Skeletal muscle tissue (tissue), 4 donors: ENCODE results near the gene ANKS1B. TPM values are rescaled to one million over a fixed set of nuclear protein-coding genes. Genes with fewer than 3 reads are reported as not detected.
"Not testable (repeated sequence)": the region's sequence is repeated elsewhere in the genome, so short reads cannot be mapped to it uniquely, and the experiment has no call there.

Experiments
- H3K27ac ChIP-seq: one replicate; pipeline ENCODE4 v1.7.0; 2013; ENCODE audit warnings: mild to moderate bottlenecking, low read depth, low read length, inconsistent platforms
- H3K27me3 ChIP-seq, 3 donors: one replicate each; pipeline ENCODE4 v1.7.0; 2013; ENCODE audit warnings: low read length in 3 of 3; ENCODE audit not compliant: control insufficient read depth in 3 of 3, insufficient read depth in 3 of 3
- H3K36me3 ChIP-seq, 3 donors: one replicate each; pipeline ENCODE4 v1.7.0; 2013; ENCODE audit warnings: low read length in 3 of 3; ENCODE audit not compliant: control insufficient read depth in 3 of 3, insufficient read depth in 3 of 3
- H3K4me1 ChIP-seq, 3 donors: one replicate each; pipeline ENCODE4 v1.7.0; 2013; ENCODE audit warnings: low read length in 3 of 3, mild to moderate bottlenecking in 3 of 3; ENCODE audit not compliant: control insufficient read depth in 3 of 3, insufficient read depth in 3 of 3
- H3K4me3 ChIP-seq, 3 donors: one replicate each; pipeline ENCODE4 v1.7.0; 2013; ENCODE audit warnings: low read length in 3 of 3
- H3K9ac ChIP-seq, 3 donors: one replicate each; pipeline ENCODE4 v1.7.0; 2013; ENCODE audit warnings: low read length in 3 of 3, mild to moderate bottlenecking in 3 of 3, moderate library complexity in 2 of 3, low read depth in 1 of 3
- H3K9me3 ChIP-seq, 3 donors: one replicate each; pipeline ENCODE4 v1.7.0; 2013; ENCODE audit warnings: low read length in 3 of 3; ENCODE audit not compliant: control insufficient read depth in 3 of 3
- total RNA-seq: library from RNA; depleted of rRNA; stranded (reverse); fragments of >200 nt; gene quantifications from one replicate; pipeline ENCODE4 v1.2.3, GENCODE V29; 2014
- donor health status: Osteomylitis.

ANKS1B gene
- total RNA-seq, 1 donor from 2014 or later = 10.4 TPM

- H3K9me3 ChIP-seq, H3K9ac ChIP-seq, H3K27me3 ChIP-seq, H3K4me1 ChIP-seq, H3K4me3 ChIP-seq, H3K27ac ChIP-seq, H3K36me3 ChIP-seq: not testable (repeated sequence)
Measured at GRCh38 chr12:99624591-99624990, 360.1 kb downstream of the ANKS1B start.

DNA sequence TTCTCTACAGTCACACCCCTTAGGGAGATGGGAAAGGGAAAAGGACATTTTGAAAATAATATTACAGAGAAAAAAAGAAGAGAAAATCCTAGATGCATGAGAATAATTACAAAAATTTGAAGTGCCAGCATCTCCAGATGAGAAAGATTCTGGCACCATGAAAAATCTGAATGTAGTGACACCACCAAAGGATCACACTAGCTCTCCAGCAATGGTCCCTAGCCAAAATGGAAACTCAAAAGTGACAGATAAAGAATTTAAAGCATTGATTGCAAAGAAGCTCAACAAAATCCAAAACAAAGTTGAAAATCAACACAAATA, 364.6 kb downstream of the ANKS1B start:
- no peak overlapping the region for H3K9ac ChIP-seq
- no peaks in the 10 kb centered on the region for H3K4me1 ChIP-seq
- no peak overlapping the region for H3K27ac ChIP-seq
- H3K9me3 ChIP-seq = peaks cover 0 to 4% (median 3%) of the 10 kb centered on the region in 3 donors
- H3K36me3 ChIP-seq = no peaks in the 10 kb centered on the region
- no peaks in the 10 kb centered on the region for H3K27me3 ChIP-seq
- H3K4me3 ChIP-seq = no peak overlapping the region

DNA sequence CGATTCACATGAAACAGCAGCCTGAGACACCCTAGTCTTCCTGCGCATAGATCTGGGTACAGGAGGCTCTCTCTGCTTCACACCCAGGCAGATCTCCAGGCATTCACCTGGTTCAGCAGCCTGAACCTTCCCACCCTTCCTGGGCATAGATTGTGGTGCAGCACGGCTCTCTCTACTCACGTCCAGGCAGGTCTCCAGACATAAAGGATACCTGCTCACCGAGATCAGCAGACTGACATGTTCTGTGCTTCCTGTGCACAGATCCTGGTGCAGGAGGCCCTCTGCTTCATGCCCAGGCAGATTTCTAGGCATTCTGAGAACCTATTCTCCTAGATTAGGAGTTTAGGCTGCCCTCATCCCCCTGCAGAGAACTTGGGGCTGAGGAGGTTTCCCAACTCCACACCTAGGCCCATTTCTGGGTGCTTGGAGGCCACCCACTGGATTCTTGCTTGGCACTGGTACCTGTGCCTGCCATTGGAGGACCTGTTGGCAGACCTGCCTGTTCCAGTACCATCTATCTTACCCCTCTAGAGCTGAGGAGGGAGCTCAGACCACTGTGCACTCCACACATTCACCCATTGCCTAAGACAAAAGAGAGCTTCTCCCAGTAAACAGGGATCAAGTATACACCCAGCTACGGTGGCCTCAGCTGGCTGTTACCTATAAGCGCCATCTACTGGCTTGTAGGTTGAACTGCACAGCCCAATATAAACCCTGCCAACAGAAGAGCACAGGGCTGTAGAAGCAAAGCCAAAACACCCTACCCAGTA, 365.2 kb downstream of the ANKS1B start:
- no peaks in the 10 kb centered on the region for H3K27me3 ChIP-seq
- H3K4me1 ChIP-seq = no peaks in the 10 kb centered on the region
- H3K36me3 ChIP-seq = no peaks in the 10 kb centered on the region
- no peak overlapping the region for H3K4me3 ChIP-seq
- peaks cover 0 to 4% (median 3%) of the 10 kb centered on the region in 3 donors for H3K9me3 ChIP-seq
- H3K27ac ChIP-seq = no peak overlapping the region
- no peak overlapping the region for H3K9ac ChIP-seq

DNA sequence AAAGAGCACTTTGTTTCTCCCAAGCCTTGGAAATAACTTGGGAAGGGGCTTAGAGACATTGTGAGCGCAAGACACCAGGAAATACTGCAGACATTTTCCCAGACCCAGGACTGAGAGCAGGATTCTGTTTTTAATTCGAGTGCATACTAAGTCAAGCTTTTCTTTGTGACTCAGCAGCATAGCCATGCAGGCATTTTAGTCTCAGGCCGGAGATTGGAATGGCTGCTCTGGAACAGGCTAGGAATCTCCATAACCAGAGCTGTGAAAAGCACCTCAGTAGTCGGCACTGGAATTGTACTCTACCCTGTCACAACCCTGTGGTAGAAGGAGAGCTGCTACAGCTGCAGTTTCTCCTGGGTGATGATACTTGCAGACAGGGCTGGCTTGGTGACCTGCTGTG, 366.1 kb downstream of the ANKS1B start:
- peaks cover 0 to 4% (median 3%) of the 10 kb centered on the region in 3 donors for H3K9me3 ChIP-seq
- no peak overlapping the region for H3K9ac ChIP-seq

GRCh38 chr12:99611599-99611998, 373.1 kb downstream of the ANKS1B start:
- no peaks in the 10 kb centered on the region for H3K4me1 ChIP-seq
- H3K27me3 ChIP-seq = no peaks in the 10 kb centered on the region
- H3K9me3 ChIP-seq = no peaks in the 10 kb centered on the region
- no peak overlapping the region for H3K27ac ChIP-seq
- no peaks in the 10 kb centered on the region for H3K36me3 ChIP-seq
- no peak overlapping the region for H3K9ac ChIP-seq
- no peak overlapping the region for H3K4me3 ChIP-seq

More for the DNA sequence above, 366.1 kb downstream of the ANKS1B start:
- no peak overlapping the region for H3K27ac ChIP-seq
- no peaks in the 10 kb centered on the region for H3K36me3 ChIP-seq
- H3K4me1 ChIP-seq = no peaks in the 10 kb centered on the region
- H3K27me3 ChIP-seq = no peaks in the 10 kb centered on the region
- no peak overlapping the region for H3K4me3 ChIP-seq

DNA sequence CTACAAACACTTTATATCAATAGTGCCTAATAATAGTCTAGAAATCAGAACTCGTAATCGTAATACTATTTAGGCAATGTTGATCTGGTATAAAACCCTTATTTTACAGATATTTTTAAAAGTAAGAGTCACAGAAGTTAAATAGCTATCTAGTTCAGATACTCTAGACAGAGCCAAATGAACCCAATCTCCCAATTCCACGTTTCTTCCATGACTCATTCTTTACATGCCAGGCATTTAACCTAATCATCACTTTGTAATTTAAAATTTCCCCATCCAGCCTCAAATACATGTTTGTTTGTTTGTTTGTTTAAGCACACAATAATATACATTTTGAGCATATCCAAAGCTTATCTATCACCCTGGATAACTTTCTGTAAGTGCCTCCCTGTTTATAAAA, 373.6 kb downstream of the ANKS1B start:
- H3K27me3 ChIP-seq = no peaks in the 10 kb centered on the region
- no peak overlapping the region for H3K9ac ChIP-seq
- H3K9me3 ChIP-seq = no peaks in the 10 kb centered on the region
- H3K27ac ChIP-seq = no peak overlapping the region
- no peaks in the 10 kb centered on the region for H3K36me3 ChIP-seq
- H3K4me3 ChIP-seq = no peak overlapping the region
- no peaks in the 10 kb centered on the region for H3K4me1 ChIP-seq

- Histone ChIP-seq H3K4me3 (no peak overlapping the region), H3K27ac (no peak overlapping the region), H3K9me3 (no peaks in the 10 kb centered on the region), H3K36me3 (no peaks in the 10 kb centered on the region), H3K4me1 (no peaks in the 10 kb centered on the region), H3K27me3 (no peaks in the 10 kb centered on the region), H3K9ac (no peak overlapping the region)
Measured at GRCh38 chr12:99609455-99610181, 375.1 kb downstream of the ANKS1B start.

DNA sequence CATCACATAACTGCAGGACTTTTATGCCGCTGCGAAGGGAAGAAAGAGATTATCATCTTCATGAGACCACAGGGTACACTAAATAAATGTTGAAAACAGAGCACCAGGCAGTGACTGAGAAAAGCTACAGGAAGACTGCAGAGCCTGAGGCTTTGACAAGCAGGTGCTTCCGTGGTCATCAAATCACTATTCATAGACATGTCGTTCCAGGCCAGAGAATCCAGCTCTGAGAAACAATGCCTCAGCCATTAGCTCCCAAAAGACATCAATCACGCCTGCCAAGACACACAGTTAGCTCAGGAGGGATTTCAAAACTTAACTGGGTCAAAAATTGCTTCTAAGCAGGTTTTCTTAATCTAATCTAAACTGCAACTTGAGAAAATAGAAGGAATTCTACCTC, 384.3 kb downstream of the ANKS1B start:
- no peak overlapping the region for H3K9ac ChIP-seq
- H3K9me3 ChIP-seq = no peaks in the 10 kb centered on the region
- H3K4me3 ChIP-seq = no peak overlapping the region
- no peak overlapping the region for H3K27ac ChIP-seq
- H3K27me3 ChIP-seq = no peaks in the 10 kb centered on the region
- H3K4me1 ChIP-seq = no peaks in the 10 kb centered on the region
- H3K36me3 ChIP-seq = no peaks in the 10 kb centered on the region

DNA sequence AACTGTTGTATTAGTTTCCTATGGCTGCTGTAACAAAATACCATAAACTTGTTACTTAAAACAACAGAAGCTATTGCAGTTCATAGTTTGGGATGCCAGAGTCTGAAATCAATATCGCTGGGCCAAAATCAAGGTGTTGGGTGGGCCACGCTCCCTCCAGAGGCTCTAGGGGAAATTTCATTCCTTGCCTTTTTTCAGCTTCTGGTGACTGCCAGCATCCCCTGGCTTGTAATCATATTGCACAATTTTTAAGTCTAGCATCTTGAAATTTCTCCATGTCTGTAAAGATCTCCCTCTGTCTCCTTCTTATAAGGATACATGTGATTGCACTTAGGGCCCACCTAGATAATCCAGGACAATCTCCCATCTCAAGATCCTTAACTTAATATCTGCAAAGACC, 386.0 kb downstream of the ANKS1B start:
- Histone ChIP-seq H3K27ac (no peak overlapping the region), H3K36me3 (no peaks in the 10 kb centered on the region), H3K4me1 (no peaks in the 10 kb centered on the region), H3K9me3 (no peaks in the 10 kb centered on the region), H3K4me3 (no peak overlapping the region), H3K9ac (no peak overlapping the region), H3K27me3 (no peaks in the 10 kb centered on the region)

DNA sequence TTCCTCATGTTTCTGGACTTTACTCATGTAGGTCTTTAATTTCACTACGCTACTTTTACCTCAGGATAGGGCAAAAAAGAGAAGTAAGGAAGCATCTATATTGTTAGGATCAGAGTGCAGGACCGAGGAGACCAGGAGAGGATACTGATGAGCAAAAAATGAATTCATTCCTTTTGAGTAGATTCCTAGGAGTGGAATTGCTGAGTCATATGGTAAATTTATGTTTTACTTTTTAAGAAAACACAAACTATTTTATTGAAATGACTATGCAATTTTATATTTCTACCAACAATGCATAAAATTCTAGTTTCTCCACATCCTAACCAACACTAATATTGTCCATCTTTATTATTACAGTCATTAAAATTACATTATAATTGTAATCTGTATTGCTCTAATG, 388.0 kb downstream of the ANKS1B start:
- Histone ChIP-seq H3K4me3 (no peak overlapping the region), H3K9ac (no peak overlapping the region), H3K27ac (no peak overlapping the region), H3K4me1 (no peaks in the 10 kb centered on the region), H3K27me3 (no peaks in the 10 kb centered on the region), H3K36me3 (no peaks in the 10 kb centered on the region), H3K9me3 (no peaks in the 10 kb centered on the region)
